Duodenal mucosa (tissue), 2 donors: ENCODE results near the gene LHFPL4.
"Not testable (repeated sequence)": the region's sequence is repeated elsewhere in the genome, so short reads cannot be mapped to it uniquely, and the experiment has no call there.

Experiments
- H3K27ac ChIP-seq: one replicate; pipeline ENCODE4 v1.7.0; 2013; ENCODE audit warnings: low read depth, low read length
- H3K27me3 ChIP-seq, 2 donors: one replicate each; pipeline ENCODE4 v1.7.0; 2013; ENCODE audit warnings: low read length in 2 of 2, control low read depth in 1 of 2; ENCODE audit not compliant: insufficient read depth in 2 of 2, control insufficient read depth in 1 of 2
- H3K36me3 ChIP-seq, 2 donors: one replicate each; pipeline ENCODE4 v1.7.0; 2013; ENCODE audit warnings: low read length in 2 of 2, control low read depth in 1 of 2; ENCODE audit not compliant: insufficient read depth in 2 of 2, control insufficient read depth in 1 of 2
- H3K4me1 ChIP-seq, 2 donors: one replicate each; pipeline ENCODE4 v1.7.0; 2013; ENCODE audit warnings: low read length in 2 of 2, control low read depth in 1 of 2; ENCODE audit not compliant: insufficient read depth in 2 of 2, control insufficient read depth in 1 of 2
- H3K4me3 ChIP-seq, 2 donors: one replicate each; pipeline ENCODE4 v1.7.0; 2013; ENCODE audit warnings: low read length in 2 of 2, low read depth in 1 of 2
- H3K9ac ChIP-seq, 2 donors: one replicate each; pipeline ENCODE4 v1.7.0; 2013; ENCODE audit warnings: low read length in 2 of 2, low read depth in 1 of 2
- H3K9me3 ChIP-seq, 2 donors: one replicate each; pipeline ENCODE4 v1.7.0; 2013; ENCODE audit warnings: low read length in 2 of 2, control low read depth in 1 of 2; ENCODE audit not compliant: control insufficient read depth in 1 of 2

LHFPL4 gene

GRCh38 chr3:9582332-9582731 lies 28.7 kb upstream of the LHFPL4 start:
- Histone ChIP-seq H3K9me3 (peaks cover 6 to 7% of the 10 kb centered on the region in 2 donors), H3K36me3 (no peaks in the 10 kb centered on the region), H3K27ac (no peak overlapping the region), H3K27me3 (no peaks in the 10 kb centered on the region), H3K4me3 (no peak overlapping the region), H3K9ac (no peak overlapping the region), H3K4me1 (no peaks in the 10 kb centered on the region)

- no peaks in the 10 kb centered on the region for H3K36me3 ChIP-seq
- peaks cover 6 to 7% of the 10 kb centered on the region in 2 donors for H3K9me3 ChIP-seq
- H3K27me3 ChIP-seq = no peaks in the 10 kb centered on the region
- no peaks in the 10 kb centered on the region for H3K4me1 ChIP-seq
- H3K27ac ChIP-seq = no peak overlapping the region
- H3K4me3 ChIP-seq = no peak overlapping the region
- H3K9ac ChIP-seq = no peak overlapping the region
These were observed 28.1 kb upstream of the LHFPL4 start for GRCh38 chr3:9581742-9582141.

DNA sequence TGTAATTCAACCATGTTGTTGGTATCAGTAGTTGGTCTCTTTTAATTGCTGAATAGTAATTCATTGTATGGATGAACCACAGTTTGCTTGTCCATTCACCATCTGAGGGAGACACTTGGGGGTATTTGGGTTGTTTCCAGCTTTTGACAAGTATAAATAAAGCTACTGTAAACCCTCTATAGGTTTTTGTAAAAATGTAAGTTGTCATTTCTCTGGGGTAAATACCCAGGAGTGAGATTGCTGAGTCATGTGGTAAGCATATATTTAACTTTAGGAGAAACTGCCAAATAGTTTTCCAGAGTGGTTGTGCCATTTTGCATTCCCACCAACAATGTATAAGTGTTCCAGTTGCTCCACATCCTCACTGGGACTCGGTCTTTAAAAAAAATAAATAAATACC lies 15.4 kb upstream of the LHFPL4 start:
- no peaks in the 10 kb centered on the region for H3K36me3 ChIP-seq
- H3K27ac ChIP-seq = no peak overlapping the region
- H3K27me3 ChIP-seq = no peaks in the 10 kb centered on the region
- H3K9me3 ChIP-seq = no peaks in the 10 kb centered on the region
- no peaks in the 10 kb centered on the region for H3K4me1 ChIP-seq
- no peak overlapping the region for H3K9ac ChIP-seq
- H3K4me3 ChIP-seq = no peak overlapping the region

GRCh38 chr3:9565316-9565715 lies 11.7 kb upstream of the LHFPL4 start:
- H3K4me1 ChIP-seq = no peaks in the 10 kb centered on the region
- no peak overlapping the region for H3K9ac ChIP-seq
- H3K36me3 ChIP-seq = no peaks in the 10 kb centered on the region
- H3K9me3 ChIP-seq = no peaks in the 10 kb centered on the region
- H3K27ac ChIP-seq = no peak overlapping the region
- no peak overlapping the region for H3K4me3 ChIP-seq
- H3K27me3 ChIP-seq = no peaks in the 10 kb centered on the region

GRCh38 chr3:9563851-9564250 lies 10.2 kb upstream of the LHFPL4 start:
- H3K9me3 ChIP-seq = no peaks in the 10 kb centered on the region
- no peak overlapping the region for H3K9ac ChIP-seq
- no peaks in the 10 kb centered on the region for H3K4me1 ChIP-seq
- H3K27me3 ChIP-seq = no peaks in the 10 kb centered on the region
- no peak overlapping the region for H3K27ac ChIP-seq
- H3K36me3 ChIP-seq = no peaks in the 10 kb centered on the region
- H3K4me3 ChIP-seq = no peak overlapping the region

DNA sequence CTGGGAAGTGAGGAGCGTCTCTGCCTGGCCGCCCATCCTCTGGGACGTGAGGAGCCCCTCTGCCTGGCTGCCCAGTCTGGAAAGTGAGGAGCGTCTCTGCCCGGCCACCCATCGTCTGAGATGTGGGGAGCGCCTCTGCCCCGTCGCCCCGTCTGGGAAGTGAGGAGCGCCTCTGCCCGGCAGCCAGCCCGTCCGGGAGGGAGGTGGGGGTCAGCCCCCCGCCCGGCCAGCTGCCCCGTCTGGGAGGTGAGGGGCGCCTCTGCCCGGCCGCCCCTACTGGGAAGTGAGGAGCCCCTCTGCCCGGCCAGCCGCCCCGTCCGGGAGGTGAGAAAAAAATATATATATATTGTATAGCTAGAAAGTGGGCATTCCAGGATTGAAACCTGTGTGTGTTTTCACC lies 6.4 kb upstream of the LHFPL4 start:
- H3K9ac ChIP-seq, H3K4me3 ChIP-seq, H3K36me3 ChIP-seq, H3K27me3 ChIP-seq, H3K27ac ChIP-seq, H3K4me1 ChIP-seq, H3K9me3 ChIP-seq: not testable (repeated sequence)

- Histone ChIP-seq H3K4me3 (no peak overlapping the region), H3K27me3 (peaks cover 6 to 15% of the 10 kb centered on the region in 2 donors), H3K27ac (no peak overlapping the region), H3K36me3 (no peaks in the 10 kb centered on the region), H3K9ac (no peak overlapping the region), H3K4me1 (no peaks in the 10 kb centered on the region), H3K9me3 (no peaks in the 10 kb centered on the region)
These were observed 409 bp upstream of the LHFPL4 start for GRCh38 chr3:9553948-9554513.

DNA sequence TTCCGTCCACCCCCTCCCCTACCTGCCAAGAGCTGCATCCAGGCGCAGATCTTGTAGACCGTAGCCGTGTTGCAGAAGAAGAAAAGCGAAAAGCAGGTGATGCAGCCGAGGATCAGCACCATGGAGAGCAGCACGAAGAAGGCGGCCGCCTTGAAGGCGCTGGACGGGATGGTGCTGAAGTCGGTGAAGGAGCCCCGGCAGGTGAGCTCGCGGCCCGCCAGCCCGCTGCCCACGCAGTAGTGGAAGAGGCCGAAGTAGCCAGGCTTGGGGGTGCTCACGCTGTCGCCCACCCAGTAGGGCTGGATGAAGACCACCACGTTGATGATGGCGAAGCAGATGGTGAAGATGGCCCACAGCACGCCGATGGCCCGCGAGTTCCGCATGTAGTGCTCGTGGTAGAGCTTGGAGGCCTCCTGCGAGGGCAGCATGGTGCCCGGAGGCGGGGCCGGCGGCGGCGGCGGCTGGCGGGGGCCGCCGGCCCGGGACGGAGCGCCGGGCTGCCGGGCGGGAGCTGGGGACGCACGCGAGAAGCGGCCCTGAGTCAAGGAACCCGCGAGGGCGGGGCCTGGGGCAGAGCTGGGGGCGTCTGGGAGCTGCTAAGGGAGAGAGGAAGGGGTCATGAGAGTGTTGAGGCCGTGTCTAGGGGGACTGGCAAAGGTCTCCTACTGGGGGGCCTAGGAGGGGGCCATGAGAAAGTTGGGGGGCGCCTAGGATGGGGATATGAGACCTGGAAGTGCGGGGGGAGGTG lies 1.2 kb downstream of the LHFPL4 start:
- no peak overlapping the region for H3K9ac ChIP-seq
- no peaks in the 10 kb centered on the region for H3K4me1 ChIP-seq
- no peak overlapping the region for H3K27ac ChIP-seq
- no peak overlapping the region for H3K4me3 ChIP-seq
- peaks cover 9 to 15% of the 10 kb centered on the region in 2 donors for H3K27me3 ChIP-seq
- H3K36me3 ChIP-seq = no peaks in the 10 kb centered on the region
- H3K9me3 ChIP-seq = no peaks in the 10 kb centered on the region

- Histone ChIP-seq H3K4me1 (no peaks in the 10 kb centered on the region), H3K9me3 (no peaks in the 10 kb centered on the region), H3K27ac (no peak overlapping the region), H3K27me3 (peaks cover 7 to 15% of the 10 kb centered on the region in 2 donors), H3K4me3 (no peak overlapping the region), H3K9ac (no peak overlapping the region), H3K36me3 (no peaks in the 10 kb centered on the region)
These were observed 2.6 kb downstream of the LHFPL4 start for GRCh38 chr3:9550999-9551398.

- Histone ChIP-seq H3K4me1 (no peaks in the 10 kb centered on the region), H3K27me3 (peaks cover 6 to 15% of the 10 kb centered on the region in 2 donors), H3K9me3 (no peaks in the 10 kb centered on the region), H3K9ac (no peak overlapping the region), H3K27ac (no peak overlapping the region), H3K4me3 (no peak overlapping the region), H3K36me3 (no peaks in the 10 kb centered on the region)
These were observed 4.0 kb downstream of the LHFPL4 start for GRCh38 chr3:9549600-9549999.
